GM20431 (cell line): ENCODE measurements around the gene TP53TG5.

Experiments used
- in situ Hi-C: fragments of 300-500 bp; cut with MseI, MboI; formaldehyde crosslinking; loops from one replicate; pipeline ENCODE4 v1.15.0; 2020; ENCODE audit warnings: low sequenced_read_pairs; ENCODE audit not compliant: unreplicated experiment

TP53TG5 gene

GRCh38 chr20:45378191-45378590 lies at the start of gene TP53TG5:
Gene TP53TG5, minus strand, starts transcription at chr20:45378325. Its CDS starts 89 bp downstream, at chr20:45378236.
- in situ Hi-C loops, result loop anchor here (10.0 kb wide), 1 partner anchor 57 kb away; no protein-coding TSS in a partner anchor

- in situ Hi-C loops, result no loop called here
These were observed 49.4 kb upstream of the TP53TG5 start for GRCh38 chr20:45427236-45428149.

- in situ Hi-C loops, result no loop called here
These were observed 48.3 kb upstream of the TP53TG5 start for GRCh38 chr20:45426320-45427016.

- in situ Hi-C loops, result no loop called here
These were observed 47.4 kb upstream of the TP53TG5 start for GRCh38 chr20:45425561-45425960.

GRCh38 chr20:45423700-45424099 lies 45.6 kb upstream of the TP53TG5 start:
- in situ Hi-C loops, result no loop called here

GRCh38 chr20:45420125-45420524 lies 42.0 kb upstream of the TP53TG5 start:
- in situ Hi-C loops, result no loop called here

GRCh38 chr20:45419188-45420091 lies 41.3 kb upstream of the TP53TG5 start:
- in situ Hi-C loops, result no loop called here

- in situ Hi-C loops, result no loop called here
These were observed 38.8 kb upstream of the TP53TG5 start for GRCh38 chr20:45416917-45417316.

- in situ Hi-C loops, result no loop called here
These were observed 37.9 kb upstream of the TP53TG5 start, which contains the start of gene PIGT for GRCh38 chr20:45415822-45416637. Gene PIGT, plus strand, starts transcription at chr20:45416141. Its CDS starts 16 bp downstream, at chr20:45416157.

- in situ Hi-C loops, result no loop called here
These were observed 35.4 kb upstream of the TP53TG5 start for GRCh38 chr20:45413479-45413878.

GRCh38 chr20:45412653-45413052 lies 34.5 kb upstream of the TP53TG5 start:
- in situ Hi-C loops, result no loop called here

- in situ Hi-C loops, result no loop called here
These were observed 32.8 kb upstream of the TP53TG5 start for GRCh38 chr20:45410887-45411286.

GRCh38 chr20:45409521-45410272 lies 31.6 kb upstream of the TP53TG5 start:
- in situ Hi-C loops, result no loop called here

- in situ Hi-C loops, result no loop called here
These were observed 30.6 kb upstream of the TP53TG5 start for GRCh38 chr20:45408646-45409213.

GRCh38 chr20:45407783-45408645 lies 29.9 kb upstream of the TP53TG5 start, which contains the start of gene DBNDD2:
Gene DBNDD2, plus strand, starts transcription at chr20:45408289. Its CDS starts 179 bp downstream, at chr20:45408468.
- in situ Hi-C loops, result no loop called here

- in situ Hi-C loops, result no loop called here
These were observed 29.1 kb upstream of the TP53TG5 start for GRCh38 chr20:45407067-45407745.
